Stimulated activated effector memory CD8-positive, alpha-beta T cell treated with anti-CD3 and anti-CD28 coated beads, Interleukin-12 subunit alpha, Interleukin-12 subunit beta, amount 100 ng/mL, for 72 hours (primary cell): ENCODE measurements around the gene ANKFN1.

Source experiments
- ATAC-seq: fragments of 150-1000 bp; cut with Tn5 transposase; 2 replicates; pipeline ENCODE4 v1.10.0; 2021
- DNase-seq, 2 donors: peaks; one replicate each; pipeline ENCODE4 v3.0.0; 2021 to 2022; ENCODE audit warnings: low spot score in 2 of 2
- H3K27ac Mint-ChIP-seq: one replicate; pipeline ENCODE4 v1.8.0; 2022; ENCODE audit warnings: mild to moderate bottlenecking, mixed read lengths
- H3K36me3 Mint-ChIP-seq: one replicate; pipeline ENCODE4 v1.8.0; 2022; ENCODE audit warnings: mild to moderate bottlenecking, mixed read lengths
- H3K4me1 Mint-ChIP-seq: one replicate; pipeline ENCODE4 v1.8.0; 2022; ENCODE audit warnings: mixed read lengths
- H3K4me3 Mint-ChIP-seq: one replicate; pipeline ENCODE4 v1.8.0; 2022; ENCODE audit warnings: mild to moderate bottlenecking, mixed read lengths
- H3K9me3 Mint-ChIP-seq: one replicate; pipeline ENCODE4 v1.8.0; 2022; ENCODE audit warnings: mixed read lengths

The ANKFN1 gene

GRCh38 chr17:56482229-56482628 lies 329.0 kb downstream of the ANKFN1 start:
- H3K4me1 Mint-ChIP-seq: no peaks in the 10 kb centered on the region

GRCh38 chr17:56486732-56487131 lies 333.5 kb downstream of the ANKFN1 start:
- Mint-ChIP-seq H3K4me1 (no peaks in the 10 kb centered on the region), H3K27ac (no peak overlapping the region), H3K4me3 (no peak overlapping the region), H3K9me3 (no peaks in the 10 kb centered on the region), H3K36me3 (no peaks in the 10 kb centered on the region)
- no peak for ATAC-seq
- DNase-seq: no peak

More at GRCh38 chr17:56482229-56482628, 329.0 kb downstream of the ANKFN1 start:
- Mint-ChIP-seq H3K36me3 (no peaks in the 10 kb centered on the region), H3K27ac (no peak overlapping the region), H3K4me3 (no peak overlapping the region), H3K9me3 (no peaks in the 10 kb centered on the region)
- ATAC-seq (no peak), DNase-seq (no peak)

DNA sequence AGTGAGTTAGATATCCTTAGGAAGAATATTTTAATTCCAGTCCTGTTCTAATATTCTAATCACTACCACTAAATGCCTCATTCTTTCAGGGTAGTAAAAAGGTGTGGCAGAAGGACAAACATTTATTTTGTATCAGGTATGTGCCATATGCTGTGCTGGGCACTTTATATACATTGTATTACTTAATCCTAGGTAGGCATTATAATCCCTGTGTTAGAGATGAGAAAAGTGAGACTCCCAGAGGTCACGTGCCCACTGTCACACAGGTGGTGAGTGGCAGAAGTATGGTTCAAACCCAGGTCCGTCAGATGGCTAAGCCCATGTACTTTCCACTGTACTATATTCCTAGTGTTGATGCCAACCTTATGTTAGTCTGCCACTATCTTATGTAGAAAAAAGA lies 335.5 kb downstream of the ANKFN1 start:
- no peak overlapping the region for H3K4me3 Mint-ChIP-seq
- H3K36me3 Mint-ChIP-seq: no peaks in the 10 kb centered on the region
- DNase-seq (no peak), ATAC-seq (no peak)
- no peaks in the 10 kb centered on the region for H3K4me1 Mint-ChIP-seq
- no peak overlapping the region for H3K27ac Mint-ChIP-seq
- H3K9me3 Mint-ChIP-seq: no peaks in the 10 kb centered on the region

GRCh38 chr17:56489980-56490379 lies 336.7 kb downstream of the ANKFN1 start:
- H3K4me3 Mint-ChIP-seq: no peak overlapping the region
- DNase-seq (no peak), ATAC-seq (no peak)
- no peaks in the 10 kb centered on the region for H3K4me1 Mint-ChIP-seq
- H3K9me3 Mint-ChIP-seq: no peaks in the 10 kb centered on the region
- no peak overlapping the region for H3K27ac Mint-ChIP-seq
- H3K36me3 Mint-ChIP-seq: no peaks in the 10 kb centered on the region

DNA sequence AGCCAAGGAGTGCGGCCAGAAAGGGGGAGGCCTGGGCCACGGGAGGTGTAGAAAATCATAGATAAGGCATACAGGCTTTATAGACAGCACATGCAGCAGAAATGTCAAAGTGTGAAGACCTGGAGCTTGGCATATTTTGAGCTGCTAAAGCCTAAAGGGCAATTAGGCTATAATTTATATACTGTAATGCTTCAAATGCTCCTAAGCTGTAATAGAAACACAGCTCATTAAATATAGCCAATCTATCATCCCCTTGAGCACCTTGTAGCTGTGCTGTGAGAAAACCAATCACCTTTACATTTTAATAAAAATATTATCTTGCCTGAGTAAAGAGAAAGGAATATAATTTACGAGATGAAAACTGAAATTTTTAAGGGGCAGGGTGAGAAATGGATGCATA lies 342.3 kb downstream of the ANKFN1 start:
- ATAC-seq (no peak), DNase-seq (no peak)
- Mint-ChIP-seq H3K4me3 (no peak overlapping the region), H3K9me3 (no peaks in the 10 kb centered on the region), H3K27ac (no peak overlapping the region), H3K4me1 (no peaks in the 10 kb centered on the region), H3K36me3 (no peaks in the 10 kb centered on the region)

DNA sequence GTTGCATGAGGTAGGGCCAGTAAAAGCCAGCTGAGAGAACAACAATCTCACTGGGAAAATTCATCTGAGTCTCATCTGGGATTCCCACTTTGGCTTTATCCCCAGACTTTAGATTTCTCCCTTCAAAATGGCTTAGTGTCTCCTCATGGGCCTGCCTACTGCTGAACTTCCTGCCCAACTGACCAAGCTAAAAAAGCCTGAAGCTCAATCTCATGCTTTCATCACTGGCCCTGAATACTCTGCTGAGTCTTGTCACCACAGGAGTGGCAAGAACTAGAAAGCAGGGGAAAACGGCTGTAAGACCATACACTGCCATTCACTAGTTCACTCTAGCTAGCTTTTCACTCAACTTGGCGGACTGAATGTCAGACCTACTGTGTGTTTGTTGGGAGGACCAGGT lies 343.9 kb downstream of the ANKFN1 start:
- Mint-ChIP-seq H3K4me1 (no peaks in the 10 kb centered on the region), H3K27ac (no peak overlapping the region), H3K9me3 (no peaks in the 10 kb centered on the region), H3K36me3 (no peaks in the 10 kb centered on the region), H3K4me3 (no peak overlapping the region)
- DNase-seq (no peak), ATAC-seq (no peak)

- no peak for ATAC-seq
- no peak overlapping the region for H3K4me3 Mint-ChIP-seq
- no peak for DNase-seq
- no peaks in the 10 kb centered on the region for H3K36me3 Mint-ChIP-seq
- H3K27ac Mint-ChIP-seq: no peak overlapping the region
- H3K4me1 Mint-ChIP-seq: no peaks in the 10 kb centered on the region
- no peaks in the 10 kb centered on the region for H3K9me3 Mint-ChIP-seq
Observed at GRCh38 chr17:56499799-56500388, 346.6 kb downstream of the ANKFN1 start.

- no peaks in the 10 kb centered on the region for H3K4me1 Mint-ChIP-seq
- no peak overlapping the region for H3K4me3 Mint-ChIP-seq
- no peak overlapping the region for H3K27ac Mint-ChIP-seq
- no peaks in the 10 kb centered on the region for H3K36me3 Mint-ChIP-seq
- DNase-seq (no peak), ATAC-seq (no peak)
- no peaks in the 10 kb centered on the region for H3K9me3 Mint-ChIP-seq
Observed at GRCh38 chr17:56502120-56502654, 348.9 kb downstream of the ANKFN1 start.

DNA sequence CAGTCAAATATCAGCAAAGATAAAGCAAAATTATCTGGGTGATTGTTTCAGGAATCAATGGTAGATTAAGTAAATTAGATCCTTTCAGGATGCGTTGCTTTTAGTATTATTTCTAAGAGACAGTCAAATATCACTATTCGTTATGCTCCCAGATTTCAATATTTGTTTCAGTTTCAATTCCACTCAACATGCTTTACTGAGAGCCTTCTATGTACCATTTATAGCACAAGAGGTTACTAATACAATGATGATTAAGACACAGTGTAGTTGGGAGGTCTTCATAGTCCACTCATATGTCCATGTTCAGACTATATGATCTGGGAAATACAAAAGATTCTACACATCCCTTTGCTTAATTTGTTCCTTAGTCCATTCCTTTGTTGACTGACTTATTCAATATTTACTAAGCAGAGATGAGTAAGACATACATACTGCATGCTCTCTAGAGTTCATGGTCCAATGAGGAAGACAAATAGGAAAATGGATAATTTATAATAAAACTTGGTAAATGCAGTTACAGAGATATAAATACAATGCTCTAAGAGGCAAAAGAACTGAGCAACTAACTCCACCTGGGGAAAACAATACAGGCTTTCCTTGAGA lies 352.0 kb downstream of the ANKFN1 start:
- H3K27ac Mint-ChIP-seq: no peak overlapping the region
- no peak for DNase-seq
- no peak for ATAC-seq
- H3K9me3 Mint-ChIP-seq: no peaks in the 10 kb centered on the region
- H3K4me1 Mint-ChIP-seq: no peaks in the 10 kb centered on the region
- H3K4me3 Mint-ChIP-seq: no peak overlapping the region
- no peaks in the 10 kb centered on the region for H3K36me3 Mint-ChIP-seq

DNA sequence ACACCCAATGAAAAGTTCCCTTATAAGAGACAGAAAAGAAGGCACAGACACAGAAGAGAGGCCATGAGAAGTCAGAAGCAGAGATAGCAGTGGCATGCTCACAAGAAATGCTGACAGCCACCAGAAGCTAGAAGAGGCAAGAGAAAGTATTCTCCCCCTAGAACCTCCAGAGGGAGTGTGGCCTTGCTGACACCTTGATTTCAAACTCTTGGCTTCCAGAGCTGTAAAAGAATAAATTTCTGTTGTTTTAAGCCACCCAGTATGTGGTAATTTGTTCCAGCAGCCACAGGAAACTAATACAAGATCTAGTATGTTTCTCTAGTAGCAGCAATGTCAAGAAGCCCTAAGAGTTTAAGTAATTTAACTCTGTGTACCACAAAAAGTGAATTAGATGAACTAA lies 353.1 kb downstream of the ANKFN1 start:
- Mint-ChIP-seq H3K27ac (no peak overlapping the region), H3K4me1 (no peaks in the 10 kb centered on the region), H3K4me3 (no peak overlapping the region), H3K9me3 (no peaks in the 10 kb centered on the region), H3K36me3 (no peaks in the 10 kb centered on the region)
- DNase-seq (no peak), ATAC-seq (no peak)

DNA sequence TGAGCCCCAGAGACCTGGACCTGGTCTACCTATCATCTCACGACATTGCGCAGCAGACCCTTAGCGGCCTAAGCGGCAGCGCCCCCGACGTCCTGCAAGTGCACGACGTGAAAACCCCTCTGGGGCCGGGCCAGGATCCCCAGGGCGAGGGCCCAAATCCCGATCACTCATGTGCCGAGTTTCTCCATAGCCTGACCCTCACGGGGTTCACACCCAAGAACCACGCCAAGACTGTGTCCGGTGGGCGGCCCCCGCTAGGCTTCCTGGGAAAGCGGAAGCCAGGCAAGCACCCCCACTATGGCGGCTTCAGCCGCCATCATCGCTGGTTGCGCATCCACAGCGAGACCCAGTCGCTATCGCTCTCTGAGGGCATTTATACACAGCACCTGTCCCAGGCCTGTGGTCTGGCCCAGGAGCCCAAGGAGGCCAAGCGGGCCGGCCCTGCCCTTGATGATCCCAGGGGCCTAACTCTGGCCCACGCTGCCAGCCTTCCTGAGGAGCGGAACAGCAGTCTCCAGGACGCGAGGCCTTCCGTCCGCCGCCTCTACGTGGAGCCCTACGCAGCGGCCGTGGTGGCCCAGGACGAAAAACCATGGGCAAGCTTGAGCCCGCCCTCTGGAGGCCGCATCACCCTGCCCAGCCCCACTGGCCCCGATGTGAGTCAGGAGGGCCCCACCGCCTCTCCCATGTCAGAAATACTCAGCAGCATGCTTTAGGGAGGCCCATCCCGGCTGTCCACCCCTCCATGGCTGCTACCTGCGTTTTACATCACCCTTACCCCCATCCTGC lies 357.5 kb downstream of the ANKFN1 start:
- no peak overlapping the region for H3K27ac Mint-ChIP-seq
- ATAC-seq (no peak), DNase-seq (no peak)
- no peaks in the 10 kb centered on the region for H3K9me3 Mint-ChIP-seq
- H3K4me3 Mint-ChIP-seq: no peak overlapping the region
- H3K36me3 Mint-ChIP-seq: no peaks in the 10 kb centered on the region
- H3K4me1 Mint-ChIP-seq: no peaks in the 10 kb centered on the region

DNA sequence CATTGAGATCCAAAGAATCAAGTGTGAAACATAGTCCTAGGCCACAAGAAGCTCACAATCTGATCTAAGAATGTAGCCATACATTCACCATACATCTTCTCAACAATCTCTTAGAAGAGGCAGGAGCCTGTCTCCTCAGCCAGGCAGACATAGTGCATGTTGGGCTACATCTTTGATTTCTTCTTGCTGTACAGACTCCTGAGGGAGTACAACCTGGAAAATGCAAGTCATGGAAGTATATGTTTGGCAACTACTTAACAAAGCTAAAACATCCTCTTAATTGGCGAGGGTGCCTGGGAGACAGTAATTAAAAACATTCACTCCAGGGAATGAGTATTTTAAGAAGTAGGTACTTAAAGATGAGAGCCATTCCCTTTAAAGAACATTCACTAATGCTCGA lies 361.0 kb downstream of the ANKFN1 start:
- no peak for DNase-seq
- H3K4me1 Mint-ChIP-seq: no peaks in the 10 kb centered on the region
- H3K9me3 Mint-ChIP-seq: no peaks in the 10 kb centered on the region
- no peak overlapping the region for H3K27ac Mint-ChIP-seq
- H3K36me3 Mint-ChIP-seq: no peaks in the 10 kb centered on the region
- no peak for ATAC-seq
- H3K4me3 Mint-ChIP-seq: no peak overlapping the region

- DNase-seq (no peak), ATAC-seq (no peak)
- Mint-ChIP-seq H3K9me3 (no peaks in the 10 kb centered on the region), H3K4me3 (no peak overlapping the region), H3K27ac (no peak overlapping the region), H3K4me1 (no peaks in the 10 kb centered on the region), H3K36me3 (no peaks in the 10 kb centered on the region)
Observed at GRCh38 chr17:56514899-56515298, 361.6 kb downstream of the ANKFN1 start.

GRCh38 chr17:56521414-56522141 lies 368.3 kb downstream of the ANKFN1 start:
- no peaks in the 10 kb centered on the region for H3K9me3 Mint-ChIP-seq
- H3K4me3 Mint-ChIP-seq: no peak overlapping the region
- ATAC-seq (no peak), DNase-seq (no peak)
- H3K36me3 Mint-ChIP-seq: no peaks in the 10 kb centered on the region
- H3K4me1 Mint-ChIP-seq: no peaks in the 10 kb centered on the region
- H3K27ac Mint-ChIP-seq: no peak overlapping the region

GRCh38 chr17:56523042-56523441 lies 369.8 kb downstream of the ANKFN1 start:
- Mint-ChIP-seq H3K4me3 (no peak overlapping the region), H3K4me1 (no peaks in the 10 kb centered on the region), H3K9me3 (no peaks in the 10 kb centered on the region), H3K27ac (no peak overlapping the region), H3K36me3 (no peaks in the 10 kb centered on the region)
- DNase-seq (no peak), ATAC-seq (no peak)
